IPS DF 6.9 (cell line): Measurements from ENCODE around the gene BRD8.
"Not testable (repeated sequence)": the region's sequence is repeated elsewhere in the genome, so short reads cannot be mapped to it uniquely, and the experiment has no call there.

ENCODE experiments used
- DNase-seq: peaks from one replicate; pipeline ENCODE4 v3.0.0-alpha.2; 2013; ENCODE audit warnings: low read depth, low spot score
- H3K27ac ChIP-seq: one replicate; pipeline ENCODE4 v1.5.1; 2013; ENCODE audit warnings: low read length, control low read depth
- H3K27me3 ChIP-seq: 2 replicates; pipeline ENCODE4 v1.6.1; 2013; ENCODE audit warnings: mild to moderate bottlenecking, low read length; ENCODE audit not compliant: control insufficient read depth, insufficient read depth
- H3K36me3 ChIP-seq: 2 replicates; pipeline ENCODE4 v1.6.1; 2013; ENCODE audit warnings: low read length; ENCODE audit not compliant: control insufficient read depth, insufficient read depth
- H3K4me1 ChIP-seq: 2 replicates; pipeline ENCODE4 v1.6.1; 2013; ENCODE audit warnings: low read length; ENCODE audit not compliant: control insufficient read depth, insufficient read depth
- H3K4me3 ChIP-seq: 2 replicates; pipeline ENCODE4 v1.5.1; 2013; ENCODE audit warnings: mild to moderate bottlenecking, low read length
- H3K9me3 ChIP-seq: 2 replicates; pipeline ENCODE4 v1.6.1; 2013; ENCODE audit warnings: low read length, inconsistent platforms; ENCODE audit not compliant: control insufficient read depth, insufficient read depth
- WGBS: extraction: QIAGEN DNeasy Blood & Tissue Kit; methylation state at CpG from one replicate; pipeline ENCODE4 v1.1.7; 2013; ENCODE audit warnings: mixed read lengths, missing lambda C conversion rate; ENCODE audit not compliant: insufficient read length, insufficient coverage; 5-methylcytosine and 5-hydroxymethylcytosine counted together

BRD8 gene

DNA sequence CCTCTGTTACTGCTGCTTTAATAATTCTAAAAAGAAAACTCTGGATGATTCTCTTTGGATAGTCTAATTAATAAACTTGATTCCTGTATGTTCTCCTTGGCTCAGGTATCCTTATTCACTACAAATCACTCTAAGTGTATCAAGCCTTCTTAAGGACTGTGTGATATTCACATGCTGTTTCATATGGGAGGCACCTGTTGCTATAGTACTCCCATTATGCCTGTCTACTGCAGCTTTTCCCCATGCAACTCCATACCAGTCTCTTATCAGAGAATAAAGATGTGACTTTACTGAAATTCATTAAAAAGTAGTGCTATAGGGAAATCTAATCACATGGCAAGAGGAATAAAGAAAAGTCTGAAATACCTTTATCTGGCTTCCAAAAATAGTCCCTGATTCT is 14.7 kb downstream of the BRD8 start:
- H3K27ac ChIP-seq = no peak overlapping the region
- no peaks in the 10 kb centered on the region for H3K9me3 ChIP-seq
- peaks cover 57% of the 10 kb centered on the region for H3K36me3 ChIP-seq
- no peak overlapping the region for H3K4me3 ChIP-seq
- no peak for DNase-seq
- H3K4me1 ChIP-seq = no peaks in the 10 kb centered on the region
- no peaks in the 10 kb centered on the region for H3K27me3 ChIP-seq

DNA sequence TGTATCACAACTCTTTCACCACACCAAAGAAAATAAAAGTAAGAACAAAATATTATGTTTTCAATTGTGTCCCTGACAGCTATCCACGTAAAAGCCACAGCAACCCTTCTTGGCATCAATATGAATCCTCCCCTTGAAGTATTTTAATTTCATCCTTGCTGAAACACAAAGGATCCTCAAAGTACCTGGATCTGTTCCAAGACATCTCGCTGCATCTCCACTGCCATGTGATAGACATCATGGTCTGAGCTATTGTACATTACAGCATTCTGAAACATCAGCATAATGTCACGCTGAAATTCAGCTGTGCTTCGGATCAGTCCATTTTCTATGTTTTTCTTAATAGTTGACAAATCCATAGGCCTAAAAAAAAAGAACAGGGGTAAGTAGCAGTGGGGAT is 17.7 kb downstream of the BRD8 start:
- DNase-seq = no peak
- WGBS = no CpG with 5 or more reads among the region's 4 CpGs

DNA sequence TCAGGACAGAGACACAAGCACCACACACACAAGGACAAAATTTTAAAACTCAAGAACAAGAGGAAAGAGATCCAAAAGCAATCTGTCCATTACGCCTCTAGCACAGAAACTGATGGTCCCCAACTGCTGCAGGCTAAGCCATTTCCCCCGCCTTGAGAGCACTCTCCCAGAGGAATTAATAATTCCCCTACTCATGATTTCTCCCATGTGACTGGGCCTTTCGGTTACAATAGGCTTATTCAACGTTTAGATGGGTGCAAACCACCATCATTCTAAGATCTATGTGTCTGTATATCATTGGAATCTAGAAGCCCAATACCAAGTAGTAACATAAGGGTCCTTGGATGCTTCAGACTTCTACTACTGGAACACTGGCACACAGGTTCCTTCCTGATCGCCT is 18.8 kb downstream of the BRD8 start:
- Histone ChIP-seq H3K27me3 (no peaks in the 10 kb centered on the region), H3K9me3 (no peaks in the 10 kb centered on the region), H3K4me1 (no peaks in the 10 kb centered on the region), H3K27ac (no peak overlapping the region), H3K4me3 (no peak overlapping the region), H3K36me3 (peaks cover 42% of the 10 kb centered on the region)
- DNase-seq = no peak
- no CpG with 5 or more reads among the region's 5 CpGs for WGBS

More for the DNA sequence above, 17.7 kb downstream of the BRD8 start:
- Histone ChIP-seq H3K27me3 (no peaks in the 10 kb centered on the region), H3K9me3 (no peaks in the 10 kb centered on the region), H3K4me1 (no peaks in the 10 kb centered on the region), H3K4me3 (no peak overlapping the region), H3K27ac (no peak overlapping the region), H3K36me3 (peaks cover 48% of the 10 kb centered on the region)

DNA sequence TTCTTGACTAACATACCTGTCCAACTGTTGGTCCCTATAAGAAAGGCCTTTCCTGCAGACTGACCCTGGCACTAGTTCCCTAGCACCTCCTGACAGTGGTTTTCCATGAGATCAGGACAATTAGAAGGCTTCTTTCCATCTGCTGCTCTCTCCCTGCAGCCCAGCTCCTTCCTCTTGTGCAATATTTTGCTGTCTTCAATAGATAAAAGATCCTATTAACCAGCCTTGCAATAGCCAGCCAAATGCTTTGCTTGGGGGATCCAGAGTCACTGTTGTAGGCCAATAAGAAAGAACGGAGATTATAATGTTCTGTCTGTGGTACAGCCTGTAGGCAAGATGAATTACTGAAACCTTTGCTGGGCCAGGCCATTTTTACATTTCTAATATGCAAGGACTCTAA is 20.8 kb downstream of the BRD8 start:
- H3K27ac ChIP-seq = no peak overlapping the region
- H3K36me3 ChIP-seq = peaks cover 32% of the 10 kb centered on the region
- no peaks in the 10 kb centered on the region for H3K9me3 ChIP-seq
- WGBS = no CpG with 5 or more reads among the region's 1 CpG
- no peaks in the 10 kb centered on the region for H3K4me1 ChIP-seq
- no peaks in the 10 kb centered on the region for H3K27me3 ChIP-seq
- no peak for DNase-seq
- no peak overlapping the region for H3K4me3 ChIP-seq

DNA sequence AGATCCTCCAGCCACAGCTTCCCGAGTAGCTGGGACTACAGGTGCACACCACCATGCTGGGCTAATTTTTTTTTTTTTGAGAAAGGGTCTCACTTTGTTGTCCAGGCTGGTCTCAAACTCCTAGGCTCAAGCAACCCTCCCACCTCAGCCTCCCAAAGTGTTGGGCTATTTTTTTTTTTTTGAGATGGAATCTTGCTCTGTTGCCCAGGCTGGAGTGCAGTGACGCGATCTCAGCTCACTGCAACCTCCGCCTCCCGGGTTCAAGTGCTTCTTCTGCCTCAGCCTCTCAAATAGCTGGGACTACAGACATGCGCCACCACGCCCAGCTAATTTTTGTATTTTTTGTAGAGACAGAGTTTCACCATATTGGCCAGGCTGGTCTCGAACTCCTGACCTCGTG is 22.5 kb downstream of the BRD8 start:
- not testable (repeated sequence) for H3K9me3 ChIP-seq, DNase-seq, H3K4me1 ChIP-seq, H3K4me3 ChIP-seq, H3K27me3 ChIP-seq, H3K27ac ChIP-seq
- peaks cover 19% of the 10 kb centered on the region for H3K36me3 ChIP-seq
- no CpG with 5 or more reads among the region's 9 CpGs for WGBS

DNA sequence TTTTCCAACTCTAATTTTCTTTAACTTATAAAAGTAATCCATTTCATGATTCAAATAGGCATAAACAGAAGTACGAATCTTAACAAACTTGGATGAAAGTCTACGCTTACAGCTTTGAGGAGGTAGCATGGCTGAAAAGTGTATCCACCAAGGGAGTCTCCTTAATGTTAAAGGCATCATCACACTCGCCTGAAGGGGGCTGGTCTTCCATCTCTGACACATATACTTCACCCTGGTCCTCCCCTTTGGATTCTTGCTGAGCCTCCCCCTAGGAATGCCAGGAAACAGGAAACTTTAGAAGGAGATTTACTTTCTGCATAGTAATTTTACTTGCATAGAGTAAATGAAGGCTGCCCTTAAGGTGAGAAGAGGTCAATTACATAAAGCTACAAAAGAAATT is 28.9 kb downstream of the BRD8 start:
- Histone ChIP-seq H3K36me3 (no peaks in the 10 kb centered on the region), H3K27me3 (no peaks in the 10 kb centered on the region), H3K4me3 (no peak overlapping the region), H3K4me1 (no peaks in the 10 kb centered on the region), H3K9me3 (no peaks in the 10 kb centered on the region), H3K27ac (no peak overlapping the region)
- WGBS = no CpG with 5 or more reads among the region's 3 CpGs
- no peak for DNase-seq

DNA sequence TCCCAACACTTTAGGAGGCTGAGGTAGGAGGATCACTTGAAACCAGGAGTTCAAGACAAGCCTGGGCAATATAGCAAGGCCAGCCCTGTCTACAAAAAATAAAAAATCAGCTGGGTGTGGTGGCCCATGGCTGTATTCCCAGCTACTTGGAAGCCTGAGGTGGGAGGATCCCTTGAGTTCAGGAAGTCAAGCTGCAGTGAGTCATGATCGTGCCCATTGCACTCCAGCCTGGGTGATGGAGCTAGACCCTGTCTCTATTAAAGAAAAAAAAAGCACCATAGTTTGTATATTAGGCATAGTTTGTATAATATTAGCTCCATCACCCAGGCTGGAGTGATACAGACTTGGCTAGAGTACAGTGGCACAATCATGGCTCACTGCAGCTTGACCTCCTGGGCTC is 29.6 kb downstream of the BRD8 start:
- Histone ChIP-seq H3K27me3 (no peaks in the 10 kb centered on the region), H3K9me3 (no peaks in the 10 kb centered on the region), H3K27ac (no peak overlapping the region), H3K36me3 (no peaks in the 10 kb centered on the region), H3K4me3 (no peak overlapping the region), H3K4me1 (no peaks in the 10 kb centered on the region)
- no CpG with 5 or more reads among the region's 1 CpG for WGBS
- no peak for DNase-seq

DNA sequence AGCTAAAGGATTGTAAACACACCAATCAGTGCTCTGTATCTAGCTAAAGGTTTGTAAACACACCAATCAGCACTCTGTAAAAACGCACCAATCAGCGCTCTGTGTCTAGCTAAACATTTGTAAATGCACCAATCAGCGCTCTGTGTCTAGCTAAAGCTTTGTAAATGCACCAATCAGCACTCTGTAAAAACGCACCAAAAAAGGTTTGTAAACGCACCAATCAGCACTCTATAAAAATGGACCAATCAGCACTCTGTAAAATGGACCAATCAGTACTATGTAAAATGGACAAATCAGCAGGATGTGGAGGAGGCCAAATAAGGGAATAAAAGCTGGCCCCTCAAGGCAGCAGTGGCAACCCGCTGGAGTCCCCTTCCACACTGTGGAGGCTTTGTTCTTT is 34.9 kb downstream of the BRD8 start:
- not testable (repeated sequence) for DNase-seq, H3K36me3 ChIP-seq, H3K27me3 ChIP-seq, H3K9me3 ChIP-seq, H3K4me1 ChIP-seq, H3K4me3 ChIP-seq, H3K27ac ChIP-seq
- no CpG with 5 or more reads among the region's 6 CpGs for WGBS

DNA sequence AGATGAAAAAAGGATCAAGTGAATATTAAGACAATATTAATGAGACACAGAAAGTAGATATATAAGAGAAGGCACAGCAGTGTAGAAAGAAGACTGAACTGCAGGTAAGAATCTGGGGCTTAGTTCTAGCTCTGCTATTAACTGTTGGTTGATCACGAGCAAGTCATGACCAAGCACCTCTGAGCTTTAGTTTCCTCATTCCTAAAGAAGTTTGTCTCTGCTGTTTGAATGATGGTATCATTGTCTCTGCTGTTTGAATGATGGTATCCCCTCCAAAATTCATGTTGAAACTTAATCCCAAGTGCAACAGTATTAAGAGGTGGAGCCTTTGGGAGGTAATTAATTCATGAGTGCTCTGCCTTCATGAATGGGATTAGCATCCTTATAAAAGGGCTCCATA is 36.7 kb downstream of the BRD8 start:
- Histone ChIP-seq H3K4me3 (no peak overlapping the region), H3K27me3 (no peaks in the 10 kb centered on the region), H3K27ac (no peak overlapping the region), H3K36me3 (no peaks in the 10 kb centered on the region), H3K9me3 (no peaks in the 10 kb centered on the region), H3K4me1 (no peaks in the 10 kb centered on the region)
- no CpG with 5 or more reads among the region's 1 CpG for WGBS
- DNase-seq = no peak

DNA sequence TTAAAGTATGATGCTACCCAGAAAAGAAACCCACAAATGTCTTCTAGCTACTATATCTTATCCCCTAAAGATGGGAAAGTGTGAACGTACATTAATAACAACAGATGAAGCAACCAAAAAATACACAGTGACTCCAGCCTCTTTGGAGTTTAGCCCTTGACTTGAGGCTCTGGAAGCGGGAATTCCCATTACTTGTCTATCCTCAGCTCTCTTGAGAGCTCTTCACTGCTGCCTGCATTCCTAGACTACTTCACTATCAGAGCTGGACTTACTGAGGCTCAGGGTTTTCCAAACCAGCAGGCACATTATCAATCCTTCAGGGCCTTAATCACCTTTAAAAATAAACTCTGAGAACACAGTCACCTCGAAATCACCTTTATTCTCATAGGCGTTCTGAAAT is 38.2 kb downstream of the BRD8 start:
- H3K9me3 ChIP-seq = no peaks in the 10 kb centered on the region
- no CpG with 5 or more reads among the region's 4 CpGs for WGBS
- no peak overlapping the region for H3K27ac ChIP-seq
- no peak for DNase-seq
- H3K4me3 ChIP-seq = no peak overlapping the region
- H3K4me1 ChIP-seq = no peaks in the 10 kb centered on the region
- H3K27me3 ChIP-seq = no peaks in the 10 kb centered on the region
- no peaks in the 10 kb centered on the region for H3K36me3 ChIP-seq

DNA sequence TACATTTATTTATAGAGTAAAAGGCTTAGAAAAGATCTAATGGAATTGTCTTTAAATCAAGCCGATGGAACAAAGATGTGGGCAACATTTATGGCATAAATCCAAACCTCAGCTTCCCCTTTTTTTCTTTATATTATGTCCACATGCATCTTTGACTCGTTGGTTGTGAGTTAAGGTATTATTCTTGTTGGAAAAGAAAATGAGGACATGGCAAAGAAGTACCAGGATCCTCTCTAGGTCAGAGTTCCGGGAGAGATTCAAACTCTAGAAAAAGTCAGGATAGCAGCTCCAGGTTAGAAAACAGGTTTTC is 38.7 kb downstream of the BRD8 start:
- H3K4me3 ChIP-seq = no peak overlapping the region
- H3K9me3 ChIP-seq = no peaks in the 10 kb centered on the region
- H3K36me3 ChIP-seq = no peaks in the 10 kb centered on the region
- no CpG with 5 or more reads among the region's 3 CpGs for WGBS
- H3K27me3 ChIP-seq = no peaks in the 10 kb centered on the region
- no peak overlapping the region for H3K27ac ChIP-seq
- no peaks in the 10 kb centered on the region for H3K4me1 ChIP-seq
- DNase-seq = no peak
